ENCODE measurements around the gene ASPSCR1. TPM values are rescaled to one million over a fixed set of nuclear protein-coding genes. Genes with fewer than 3 reads are reported as not detected.
A peak's percentile ranks its signal among the peaks of the same experiment; 100 is the strongest.
"Not testable (repeated sequence)": the region's sequence is repeated elsewhere in the genome, so short reads cannot be mapped to it uniquely, and the experiment has no call there.

The ASPSCR1 gene
- total RNA-seq, 2 donors from 2014 or later: 32.0 to 34.2 TPM

GRCh38 chr17:81951785-81952684 is 25.4 kb upstream of the ASPSCR1 start:
- no peaks in the 10 kb centered on the region for H3K9me3 Mint-ChIP-seq
- H3K4me3 Mint-ChIP-seq: no peak overlapping the region
- ATAC-seq (replicated peaks in 1 of 2) (no peak), DNase-seq (no peak)
- no peaks in the 10 kb centered on the region for H3K4me1 Mint-ChIP-seq (ENCODE audit: low read depth)
- H3K27me3 Mint-ChIP-seq (ENCODE audit: low read depth): no peaks in the 10 kb centered on the region
- H3K36me3 Mint-ChIP-seq (ENCODE audit: insufficient read depth in 2 of 2): no peaks in the 10 kb centered on the region
- H3K27ac Mint-ChIP-seq: no peak overlapping the region

GRCh38 chr17:81952792-81953228 is 24.6 kb upstream of the ASPSCR1 start:
- ATAC-seq (replicated peaks in 1 of 2): no peak
- Mint-ChIP-seq H3K9me3 (no peaks in the 10 kb centered on the region), H3K4me1 (ENCODE audit: low read depth) (no peaks in the 10 kb centered on the region), H3K36me3 (ENCODE audit: insufficient read depth in 2 of 2) (no peaks in the 10 kb centered on the region), H3K4me3 (no peak overlapping the region), H3K27me3 (ENCODE audit: low read depth) (no peaks in the 10 kb centered on the region), H3K27ac (no peak overlapping the region)
- no peak for DNase-seq

- not testable (repeated sequence) for H3K4me1 Mint-ChIP-seq (ENCODE audit: low read depth); ATAC-seq (replicated peaks in 1 of 2); H3K9me3 Mint-ChIP-seq; H3K27ac Mint-ChIP-seq; H3K36me3 Mint-ChIP-seq (ENCODE audit: insufficient read depth in 2 of 2); H3K4me3 Mint-ChIP-seq; DNase-seq; H3K27me3 Mint-ChIP-seq (ENCODE audit: low read depth)
Measured at GRCh38 chr17:81953443-81953842, 24.0 kb upstream of the ASPSCR1 start.

GRCh38 chr17:81954131-81955057 is 23.0 kb upstream of the ASPSCR1 start:
- Mint-ChIP-seq H3K36me3 (ENCODE audit: insufficient read depth in 2 of 2) (no peaks in the 10 kb centered on the region), H3K9me3 (no peaks in the 10 kb centered on the region), H3K27ac (no peak overlapping the region), H3K27me3 (ENCODE audit: low read depth) (peaks cover 8% of the 10 kb centered on the region), H3K4me3 (no peak overlapping the region), H3K4me1 (ENCODE audit: low read depth) (no peaks in the 10 kb centered on the region)
- no peak for ATAC-seq (replicated peaks in 1 of 2)
- DNase-seq: no peak

GRCh38 chr17:81955058-81955681 is 22.3 kb upstream of the ASPSCR1 start:
- no peak for DNase-seq
- no peaks in the 10 kb centered on the region for H3K36me3 Mint-ChIP-seq (ENCODE audit: insufficient read depth in 2 of 2)
- no peaks in the 10 kb centered on the region for H3K9me3 Mint-ChIP-seq
- H3K27ac Mint-ChIP-seq: no peak overlapping the region
- H3K27me3 Mint-ChIP-seq (ENCODE audit: low read depth): peaks cover 8% of the 10 kb centered on the region
- no peak overlapping the region for H3K4me3 Mint-ChIP-seq
- no peaks in the 10 kb centered on the region for H3K4me1 Mint-ChIP-seq (ENCODE audit: low read depth)
- no peak for ATAC-seq (replicated peaks in 1 of 2)

- no peaks in the 10 kb centered on the region for H3K9me3 Mint-ChIP-seq
- ATAC-seq (replicated peaks in 1 of 2): no peak
- no peaks in the 10 kb centered on the region for H3K4me1 Mint-ChIP-seq (ENCODE audit: low read depth)
- peaks cover 8% of the 10 kb centered on the region for H3K27me3 Mint-ChIP-seq (ENCODE audit: low read depth)
- H3K4me3 Mint-ChIP-seq: no peak overlapping the region
- H3K36me3 Mint-ChIP-seq (ENCODE audit: insufficient read depth in 2 of 2): no peaks in the 10 kb centered on the region
- H3K27ac Mint-ChIP-seq: no peak overlapping the region
- DNase-seq: no peak
Measured at GRCh38 chr17:81955756-81956544, 21.5 kb upstream of the ASPSCR1 start.

GRCh38 chr17:81956607-81957589 is 20.5 kb upstream of the ASPSCR1 start:
- Mint-ChIP-seq H3K27ac (no peak overlapping the region), H3K9me3 (no peaks in the 10 kb centered on the region), H3K36me3 (ENCODE audit: insufficient read depth in 2 of 2) (no peaks in the 10 kb centered on the region), H3K4me3 (no peak overlapping the region), H3K4me1 (ENCODE audit: low read depth) (no peaks in the 10 kb centered on the region), H3K27me3 (ENCODE audit: low read depth) (peaks cover 8% of the 10 kb centered on the region)
- no peak for DNase-seq
- ATAC-seq (replicated peaks in 1 of 2): no peak

GRCh38 chr17:81957691-81958432 is 19.6 kb upstream of the ASPSCR1 start:
- Mint-ChIP-seq H3K27me3 (ENCODE audit: low read depth) (peaks cover 14% of the 10 kb centered on the region), H3K9me3 (no peaks in the 10 kb centered on the region), H3K4me1 (ENCODE audit: low read depth) (no peaks in the 10 kb centered on the region), H3K4me3 (peak overlapping the region in 1 of 2 donors; percentile 74), H3K27ac (no peak overlapping the region), H3K36me3 (ENCODE audit: insufficient read depth in 2 of 2) (no peaks in the 10 kb centered on the region)
- no peak for DNase-seq
- ATAC-seq (replicated peaks in 1 of 2): no peak

- no peak for ATAC-seq (replicated peaks in 1 of 2)
- no peaks in the 10 kb centered on the region for H3K9me3 Mint-ChIP-seq
- H3K4me3 Mint-ChIP-seq: peak overlapping the region; percentile 74
- no peaks in the 10 kb centered on the region for H3K36me3 Mint-ChIP-seq (ENCODE audit: insufficient read depth in 2 of 2)
- H3K27me3 Mint-ChIP-seq (ENCODE audit: low read depth): peaks cover 14% of the 10 kb centered on the region
- DNase-seq: no peak
- H3K27ac Mint-ChIP-seq: no peak overlapping the region
- no peaks in the 10 kb centered on the region for H3K4me1 Mint-ChIP-seq (ENCODE audit: low read depth)
Measured at GRCh38 chr17:81958633-81959342, 18.6 kb upstream of the ASPSCR1 start.

- Mint-ChIP-seq H3K27me3 (ENCODE audit: low read depth) (peaks cover 14% of the 10 kb centered on the region), H3K9me3 (no peaks in the 10 kb centered on the region), H3K4me3 (peak overlapping the region; percentile 74), H3K36me3 (ENCODE audit: insufficient read depth in 2 of 2) (no peaks in the 10 kb centered on the region), H3K27ac (no peak overlapping the region), H3K4me1 (ENCODE audit: low read depth) (no peaks in the 10 kb centered on the region)
- peak; percentile 95 to 96 for ATAC-seq (replicated peaks in 1 of 2)
- DNase-seq: peak; percentile 87 to 92
Measured at GRCh38 chr17:81959362-81960129, 17.9 kb upstream of the ASPSCR1 start.
